ENCODE measurements around the gene CABLES2.

CABLES2 gene

DNA sequence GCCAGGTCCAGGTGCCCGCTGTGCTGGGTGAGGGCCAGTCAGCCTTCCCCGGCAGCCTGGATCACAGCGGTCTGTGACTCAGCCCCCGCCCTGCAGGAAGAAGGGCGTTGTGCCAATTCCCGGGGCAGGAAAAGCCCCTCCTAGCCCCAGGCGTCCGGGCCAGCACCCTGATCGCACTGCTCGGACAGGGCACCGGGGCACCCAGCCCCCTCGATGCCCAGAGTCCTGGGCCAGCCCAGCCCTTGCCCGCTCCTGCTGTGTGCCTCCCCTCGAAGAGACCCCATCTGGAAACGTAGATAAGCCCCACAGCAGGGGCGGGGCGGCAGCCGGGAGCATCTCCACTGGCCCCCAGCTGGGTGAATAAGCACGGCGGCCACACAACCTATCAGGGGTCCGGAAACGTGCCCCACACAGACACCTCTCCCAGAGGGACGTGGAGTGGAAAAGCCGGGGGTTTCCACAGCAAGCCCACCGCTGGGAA lies 49.9 kb downstream of the CABLES2 start:
- DNase-seq: no peak

DNA sequence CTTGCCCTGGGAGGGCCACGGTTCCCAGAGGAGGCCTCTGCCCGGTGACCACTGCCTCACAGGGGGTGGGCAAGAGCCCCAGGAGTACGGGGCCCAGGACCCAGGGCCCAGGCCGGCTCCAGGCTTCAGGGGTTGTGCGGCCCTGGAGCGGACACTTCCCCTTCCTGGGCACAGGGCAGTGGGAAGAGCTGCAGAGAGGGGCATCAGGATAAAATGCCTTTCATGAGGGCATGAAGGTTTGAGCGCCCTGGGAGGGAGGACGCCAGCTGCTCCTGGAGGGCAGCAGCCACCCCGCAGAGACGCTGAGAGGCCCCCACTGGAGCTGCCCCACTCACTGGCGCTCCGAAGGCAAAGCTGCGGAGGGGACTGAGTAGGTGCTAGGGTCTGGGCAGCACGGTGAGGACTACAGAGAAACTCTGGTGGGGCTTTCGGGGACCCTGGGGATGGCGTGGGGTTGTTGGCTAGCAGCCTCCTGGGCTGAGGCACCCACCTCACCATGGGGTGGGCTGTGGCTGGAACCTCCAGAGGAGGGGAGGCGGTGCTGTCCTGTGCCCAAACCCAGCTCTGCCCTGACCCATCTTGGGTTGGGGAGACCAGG lies 50.4 kb downstream of the CABLES2 start:
- no peak for DNase-seq

DNA sequence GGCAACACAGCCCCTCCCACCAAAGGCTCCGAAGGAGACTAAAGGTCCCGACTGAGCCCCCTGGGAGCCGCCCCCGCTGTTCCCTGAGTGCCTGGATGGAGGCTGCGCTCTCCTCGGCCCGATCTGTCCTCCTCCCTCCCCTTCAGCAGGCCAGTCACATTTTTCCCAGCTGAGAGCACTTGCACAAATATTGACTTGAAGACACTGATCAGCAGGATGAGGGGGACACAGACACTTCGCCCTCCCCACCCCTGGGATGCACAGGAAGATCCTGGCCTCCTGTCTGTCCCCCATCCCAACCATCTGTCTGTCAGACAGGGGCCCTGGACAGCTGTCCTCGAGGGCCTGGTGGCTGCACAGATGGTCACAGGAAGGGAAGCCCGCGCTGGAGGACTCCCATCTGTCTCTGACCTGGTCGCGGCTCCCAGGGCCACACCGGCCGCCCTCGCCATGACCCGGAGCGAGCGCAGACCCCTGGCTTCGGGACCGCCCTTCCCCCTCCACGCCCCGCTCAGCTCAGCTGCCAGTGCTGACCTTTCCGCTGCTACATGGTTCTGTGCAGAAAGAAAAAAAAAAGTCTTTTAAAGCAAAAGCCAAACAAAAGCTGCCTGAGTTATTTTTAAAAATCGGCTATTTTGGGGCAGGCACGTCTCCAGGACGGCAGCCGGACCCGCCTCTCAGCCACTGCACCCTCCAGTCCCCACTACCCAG lies 51.1 kb downstream of the CABLES2 start:
- no peak for DNase-seq

DNA sequence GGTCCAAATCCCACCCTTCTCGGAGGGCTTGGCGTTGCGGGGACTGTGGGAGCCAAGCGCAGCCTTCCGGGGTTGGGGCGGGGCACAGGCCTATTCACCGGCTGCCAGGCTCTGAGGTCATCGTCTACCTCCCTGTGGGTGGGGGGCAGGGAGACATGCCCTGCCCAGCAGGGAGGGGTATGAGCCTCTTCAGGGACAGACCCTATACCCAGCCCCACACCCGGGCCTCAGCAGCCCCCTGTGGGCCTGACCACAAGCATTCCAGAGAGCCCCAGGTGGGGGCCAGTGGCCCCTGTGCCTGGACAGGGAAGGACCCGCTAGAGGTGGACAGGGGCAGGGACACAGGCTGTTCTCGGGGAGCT lies 51.6 kb downstream of the CABLES2 start:
- no peak for DNase-seq

DNA sequence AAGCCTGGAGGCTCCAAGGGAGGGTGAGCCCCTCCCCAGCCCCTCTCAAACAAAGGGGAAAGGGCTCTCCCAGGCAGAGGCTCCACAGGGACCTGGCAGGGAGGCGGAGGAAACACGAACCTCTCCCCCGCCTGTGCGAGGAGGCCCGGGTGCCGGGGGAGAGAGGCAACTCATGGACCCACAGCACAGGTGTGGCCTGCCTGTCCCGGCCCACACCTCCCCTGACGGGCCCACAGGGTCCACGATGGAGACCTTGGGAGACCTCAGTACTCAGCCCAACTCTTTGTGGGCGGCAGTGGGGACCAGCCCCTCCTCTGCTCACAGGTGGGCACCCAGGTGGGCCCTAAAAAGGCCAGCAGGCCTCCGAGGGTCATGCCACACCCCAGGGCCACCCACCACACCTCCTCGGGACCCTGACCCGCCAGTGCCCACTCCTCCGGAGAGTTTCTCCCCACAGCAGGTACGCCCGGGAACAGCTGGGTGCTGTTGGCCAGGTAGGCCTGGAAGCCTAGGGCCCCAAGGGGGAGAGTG lies 52.2 kb downstream of the CABLES2 start:
- DNase-seq: no peak

DNA sequence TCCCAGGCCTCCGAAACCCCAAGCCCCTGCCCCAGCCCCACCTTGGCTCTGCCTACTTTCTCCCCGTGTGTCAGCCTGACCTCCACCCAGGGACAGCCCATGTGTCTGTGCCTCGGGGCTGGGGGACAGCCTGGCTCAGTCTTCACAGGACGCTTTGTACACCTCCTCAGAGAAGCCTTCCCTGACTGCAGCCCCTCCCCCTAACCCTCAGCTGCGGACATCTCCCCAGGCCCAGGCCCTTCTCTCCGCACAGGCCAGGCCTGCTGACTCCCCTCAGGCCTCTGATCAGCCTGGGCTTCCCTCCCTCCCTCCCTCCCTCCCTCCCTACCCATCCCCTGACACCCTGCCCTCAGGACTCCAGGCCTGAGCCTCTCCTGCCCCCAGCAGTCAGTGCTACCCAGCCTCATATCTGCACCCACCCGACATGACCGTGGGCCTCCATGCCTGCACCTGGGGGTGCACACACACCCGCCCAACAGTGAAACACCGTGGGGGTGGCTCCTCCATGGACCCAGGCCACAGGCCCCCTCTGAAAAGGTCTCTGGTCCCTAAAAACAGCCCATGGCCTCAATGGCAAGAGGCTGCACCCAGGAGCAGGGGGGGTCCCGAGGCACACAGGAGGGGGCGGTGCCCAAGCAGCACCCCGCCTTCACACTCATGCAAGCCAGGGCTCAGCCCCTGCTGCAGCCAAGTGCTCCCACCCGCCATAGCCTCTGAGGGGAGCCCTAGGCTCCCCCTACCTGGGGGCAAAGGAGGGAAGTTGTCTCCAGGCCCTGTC lies 52.9 kb downstream of the CABLES2 start:
- no peak for DNase-seq

DNA sequence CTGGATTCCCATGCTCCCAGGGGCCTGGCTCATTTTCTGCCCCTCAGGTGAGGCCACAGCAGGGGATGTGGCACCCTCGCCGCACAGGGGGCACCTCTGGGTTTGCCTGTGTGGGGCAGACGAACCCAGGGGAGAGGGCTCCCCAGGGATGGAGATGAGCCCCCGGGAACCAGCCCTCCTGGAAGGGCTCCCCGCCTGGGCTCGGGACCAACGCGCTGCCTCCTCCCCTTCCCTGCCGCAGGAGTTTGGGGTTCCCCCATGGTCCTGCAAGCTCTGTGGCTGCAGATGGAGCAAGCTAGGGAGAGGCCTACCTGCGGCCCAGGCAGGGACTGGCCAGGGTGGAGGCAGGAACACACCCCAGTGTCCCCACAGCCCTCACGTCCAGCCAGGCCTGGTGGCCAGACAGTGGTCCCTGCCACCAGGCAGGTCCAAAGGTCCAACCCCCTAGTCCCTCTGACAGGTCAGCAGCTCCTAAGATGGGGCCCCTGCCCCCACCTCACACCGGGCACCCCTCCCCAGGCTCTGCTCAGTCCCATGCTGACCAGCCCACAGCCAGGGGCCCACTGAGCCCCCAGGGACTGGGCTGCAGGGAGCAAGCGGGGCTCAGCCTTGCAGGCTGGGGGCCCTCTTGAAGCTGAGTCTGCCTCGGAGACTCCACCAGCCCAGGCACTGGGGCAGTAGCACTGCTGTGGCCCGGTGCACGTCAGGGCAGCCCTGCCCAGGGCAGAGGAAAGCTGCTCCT lies 53.6 kb downstream of the CABLES2 start:
- DNase-seq: no peak

DNA sequence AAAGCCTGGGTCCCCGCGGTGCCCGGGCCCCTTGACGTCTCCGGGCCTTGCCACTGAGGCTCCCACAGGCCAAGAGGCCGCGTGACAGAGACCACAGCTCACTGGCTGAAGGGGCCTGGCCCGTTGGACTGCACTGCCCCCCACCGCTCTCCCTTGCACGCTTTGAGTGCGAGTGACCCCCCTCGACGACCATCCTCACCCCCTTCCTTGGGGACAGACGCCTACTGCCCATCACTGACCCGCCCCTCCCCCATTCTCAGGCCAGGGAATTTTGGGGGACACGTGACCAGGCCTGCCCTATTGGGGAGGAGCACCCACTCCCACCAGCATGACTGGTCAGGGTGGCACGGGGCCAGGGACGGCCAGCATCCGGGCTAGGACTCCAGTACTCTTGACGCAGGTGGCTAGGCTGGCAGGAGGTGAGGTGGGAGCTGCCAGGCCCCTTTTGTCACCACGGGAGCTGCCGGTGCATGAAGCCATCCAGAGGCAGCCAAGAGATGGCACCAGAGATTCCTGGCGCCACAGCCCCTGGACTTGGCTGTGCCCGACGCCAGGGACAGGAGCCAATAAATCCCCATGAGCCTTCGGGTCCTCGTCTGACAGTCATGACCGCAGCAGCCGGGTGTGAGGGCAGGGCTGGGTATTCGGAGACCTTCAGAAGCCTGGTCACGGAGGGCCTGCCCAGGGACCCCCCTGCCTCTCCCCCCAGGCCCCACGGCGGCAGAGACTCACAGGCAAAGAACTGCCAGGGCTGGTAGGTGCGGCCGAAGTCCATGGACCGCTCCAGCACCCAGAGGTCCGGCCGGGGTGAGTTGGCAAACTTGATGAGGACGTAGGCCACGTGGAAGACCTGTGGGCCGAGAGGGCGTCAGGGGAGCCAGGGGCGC lies 54.4 kb downstream of the CABLES2 start:
- DNase-seq: no peak

DNA sequence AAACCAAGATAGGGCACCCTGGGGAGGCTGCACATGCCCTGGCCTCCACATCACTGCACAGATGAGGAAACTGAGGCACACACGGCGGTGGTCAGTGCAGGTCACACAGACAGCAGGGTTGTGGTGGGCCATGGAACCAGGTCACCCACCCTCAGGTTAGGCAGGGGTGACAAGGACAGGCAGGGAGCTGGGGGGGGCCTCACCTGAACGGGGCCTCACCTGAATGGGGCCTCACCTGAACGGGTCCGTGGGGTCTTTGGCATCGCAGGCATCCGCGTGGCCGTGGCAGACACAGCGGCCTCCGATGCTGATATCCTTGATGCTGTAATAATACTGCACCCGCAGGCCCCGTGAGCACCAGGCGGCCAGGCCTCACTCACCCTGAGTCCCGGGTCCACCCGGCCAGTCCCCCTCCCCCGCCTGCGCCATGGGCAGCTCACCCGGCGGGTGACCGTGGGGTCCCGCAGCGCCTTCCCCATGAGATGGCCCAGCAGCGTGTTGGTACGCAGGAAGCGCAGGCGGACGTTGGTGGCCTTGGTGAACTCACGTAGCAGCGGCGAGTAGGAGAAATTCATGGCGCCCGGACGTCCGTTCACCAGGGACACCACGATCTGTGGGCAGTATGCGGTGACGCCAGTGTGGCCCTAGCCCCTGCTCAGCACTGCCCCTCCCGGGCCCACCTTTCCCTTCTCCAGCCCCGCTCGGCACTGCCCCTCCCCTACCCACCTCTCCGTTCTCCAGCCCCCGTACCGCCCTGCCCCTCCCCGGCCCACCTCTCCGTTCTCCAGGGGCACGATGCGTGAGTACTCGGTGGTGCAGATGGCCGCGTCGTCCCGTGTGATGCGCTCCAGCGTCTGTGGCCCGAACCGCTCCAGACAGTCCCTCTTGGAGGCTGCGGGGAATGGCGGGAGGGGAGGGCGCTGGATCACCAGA lies 55.4 kb downstream of the CABLES2 start:
- no peak for DNase-seq

DNA sequence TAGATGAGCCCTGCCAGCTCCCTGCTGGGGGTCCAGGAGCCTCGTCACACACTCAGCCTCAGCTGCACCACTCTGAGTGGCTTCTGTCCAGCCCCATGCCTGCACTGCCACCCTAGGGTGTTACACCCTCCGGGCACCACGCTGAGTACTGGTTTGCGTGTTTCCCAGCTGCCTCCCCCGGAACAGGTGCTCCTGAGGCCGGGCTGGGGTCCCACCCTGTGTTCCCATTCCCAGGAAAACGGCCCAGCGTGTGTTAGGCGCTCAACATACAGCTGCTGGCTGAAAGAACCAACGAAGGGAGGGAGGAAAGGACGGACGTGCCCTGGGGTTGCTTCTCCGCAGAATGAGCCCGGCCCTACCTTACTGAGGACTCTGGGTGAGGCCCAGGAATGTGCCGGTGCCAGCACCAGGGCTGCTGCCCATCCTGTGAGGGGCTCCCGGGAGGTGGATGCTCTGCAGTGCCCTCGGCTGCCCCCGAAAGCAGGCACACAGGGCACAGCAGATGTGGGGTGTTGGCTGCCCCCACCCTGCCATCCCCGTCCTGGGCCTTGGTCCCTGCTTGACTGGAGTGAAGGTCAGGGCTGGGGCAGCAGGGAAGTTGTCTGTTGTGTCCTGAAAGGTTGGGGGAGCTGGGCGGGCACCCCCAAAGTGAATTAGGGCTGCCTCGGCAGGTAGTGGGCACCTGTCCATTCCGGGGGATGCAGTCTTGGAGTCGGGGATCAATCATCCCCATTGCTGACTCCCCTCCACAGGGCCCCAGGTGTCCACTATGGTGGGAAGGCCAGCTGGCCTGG lies 56.3 kb downstream of the CABLES2 start:
- DNase-seq: no peak

DNA sequence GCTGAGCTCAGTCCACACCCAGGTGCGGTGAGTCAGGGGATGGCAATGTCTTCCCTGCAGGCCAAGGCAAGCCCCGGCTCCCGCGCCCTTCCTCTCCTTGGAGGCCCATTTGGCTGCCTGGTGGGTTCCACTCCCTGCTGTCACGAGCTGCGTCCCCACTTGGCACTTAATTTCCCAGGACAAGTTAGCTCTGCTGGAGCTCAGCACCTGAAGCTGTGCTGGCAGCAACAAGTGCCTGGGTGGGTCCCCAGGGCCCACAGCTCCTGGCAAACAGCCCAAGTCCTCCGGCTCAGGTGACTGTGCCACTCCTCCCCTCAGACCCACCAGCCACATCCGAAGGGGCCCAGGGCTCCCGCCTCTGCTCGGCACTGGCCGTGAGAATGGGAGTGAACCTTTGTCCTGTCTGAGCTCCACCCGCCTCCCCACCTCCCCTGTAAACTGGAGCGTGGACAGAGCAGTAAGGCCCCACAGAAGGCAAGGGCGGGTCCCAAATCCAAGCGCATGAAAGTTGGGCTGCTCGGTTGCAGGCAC lies 56.9 kb downstream of the CABLES2 start:
- no peak for DNase-seq

DNA sequence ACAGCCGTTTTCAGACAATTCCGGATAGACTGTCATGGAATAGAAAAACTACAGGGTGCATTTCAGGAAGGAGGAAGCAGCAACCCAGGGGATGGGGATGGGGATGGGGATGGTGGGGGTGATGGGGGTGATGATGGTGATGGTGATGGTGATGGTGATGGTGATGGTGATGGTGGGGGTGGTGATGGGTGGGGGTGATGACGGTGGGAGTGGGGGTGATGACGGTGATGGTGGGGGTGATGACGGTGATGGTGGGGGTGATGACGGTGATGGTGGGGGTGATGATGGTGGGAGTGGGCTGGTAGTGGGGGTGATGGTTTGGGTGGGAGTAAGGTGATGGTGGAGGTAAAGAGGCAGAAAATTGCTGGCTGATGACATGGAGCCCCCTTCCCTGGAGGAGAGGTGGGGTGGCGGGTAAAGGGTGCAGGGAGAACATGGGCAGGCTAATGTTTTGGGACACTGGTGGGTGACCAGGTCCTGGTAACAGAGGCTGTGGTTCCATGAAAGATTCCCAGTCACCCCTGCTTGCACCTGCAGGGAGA lies 57.5 kb downstream of the CABLES2 start:
- no peak for DNase-seq

DNA sequence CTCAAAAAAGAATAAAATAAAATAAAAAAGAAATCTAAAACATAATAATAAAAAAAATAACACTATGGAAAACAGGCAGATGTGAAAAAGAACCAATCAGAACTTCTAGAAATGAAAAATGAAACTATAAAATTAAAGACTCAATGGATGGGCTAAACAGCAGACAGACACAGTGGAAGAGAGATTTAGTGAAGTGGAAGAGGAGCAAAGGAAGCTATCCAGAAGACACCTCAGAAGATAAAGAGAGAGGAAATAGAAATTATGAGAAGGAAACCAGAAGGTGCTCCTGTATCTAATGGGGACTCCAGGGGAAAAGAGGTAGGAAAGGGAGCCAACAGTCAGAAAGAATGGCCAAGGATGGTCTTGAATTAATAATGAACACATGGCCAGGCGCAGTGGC lies 58.5 kb downstream of the CABLES2 start:
- no peak for DNase-seq

DNA sequence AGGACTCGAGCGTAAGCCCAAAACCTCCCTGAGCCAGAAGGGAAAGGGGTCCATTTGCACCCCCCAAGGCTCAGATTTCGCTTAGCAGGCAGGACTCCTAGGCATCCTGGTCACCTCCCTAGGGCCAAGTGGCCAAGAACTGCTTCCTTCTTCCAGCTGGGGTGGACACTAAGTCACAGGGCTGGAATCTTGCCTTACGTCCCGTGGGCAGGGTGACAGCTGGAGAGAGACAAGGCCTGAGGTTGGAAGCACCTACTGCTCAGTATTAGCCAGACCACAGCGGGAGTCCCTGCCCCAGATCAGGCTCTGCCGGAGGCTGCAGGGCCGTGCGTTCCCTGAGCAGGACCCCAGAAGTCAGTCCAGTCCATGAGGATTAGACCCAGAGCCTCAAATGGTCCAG lies 59.6 kb downstream of the CABLES2 start:
- DNase-seq: no peak

DNA sequence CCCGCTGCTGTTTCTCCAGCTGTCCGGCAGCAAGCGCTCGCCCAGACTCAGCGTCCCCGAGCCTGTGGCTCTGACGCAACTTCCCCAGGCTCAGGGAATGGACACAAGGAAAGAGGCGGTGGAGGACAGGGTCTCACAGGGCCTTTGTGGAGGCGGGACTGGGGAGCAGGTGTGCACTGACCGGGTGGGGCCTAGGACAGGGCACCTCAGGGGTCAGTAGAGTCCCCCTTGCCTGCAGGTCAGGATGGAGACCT lies 60.0 kb downstream of the CABLES2 start:
- DNase-seq: no peak

DNA sequence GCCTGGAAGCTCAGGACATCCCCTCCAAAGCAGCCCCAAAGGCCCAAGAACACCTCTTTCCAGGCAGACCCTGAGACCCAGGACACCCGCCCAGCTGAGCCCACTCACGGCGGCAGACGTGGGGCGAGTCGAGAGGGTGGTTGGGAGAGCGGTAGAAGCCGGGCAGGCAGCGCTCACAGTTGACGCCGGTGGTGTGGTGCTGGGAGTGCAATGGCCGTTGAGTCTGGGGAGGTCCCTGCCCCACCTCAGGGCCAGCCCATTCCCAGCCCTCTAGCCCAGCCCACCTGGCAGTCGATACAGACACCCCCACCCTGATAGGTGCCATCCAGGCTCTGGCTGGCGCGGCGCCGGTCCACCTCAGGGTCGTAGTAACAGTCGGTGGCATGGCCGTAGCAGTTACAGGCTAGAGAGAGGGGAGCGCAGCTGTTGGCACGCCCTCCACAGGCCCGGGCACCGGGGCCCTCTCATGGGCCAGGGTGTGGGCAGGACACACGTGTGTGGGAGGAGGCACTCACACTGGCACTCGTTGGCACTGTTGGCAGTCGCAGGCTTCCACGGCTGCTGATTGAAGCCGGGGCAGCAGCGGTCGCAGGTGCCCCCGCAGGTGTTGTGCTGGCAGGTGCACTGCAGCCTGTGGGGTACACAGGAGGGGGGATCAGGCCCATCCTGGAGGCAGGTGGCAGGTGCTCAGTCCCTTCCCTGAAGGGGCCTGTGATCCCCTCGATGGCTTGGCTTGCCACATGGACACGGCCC lies 60.5 kb downstream of the CABLES2 start:
- no peak for DNase-seq

DNA sequence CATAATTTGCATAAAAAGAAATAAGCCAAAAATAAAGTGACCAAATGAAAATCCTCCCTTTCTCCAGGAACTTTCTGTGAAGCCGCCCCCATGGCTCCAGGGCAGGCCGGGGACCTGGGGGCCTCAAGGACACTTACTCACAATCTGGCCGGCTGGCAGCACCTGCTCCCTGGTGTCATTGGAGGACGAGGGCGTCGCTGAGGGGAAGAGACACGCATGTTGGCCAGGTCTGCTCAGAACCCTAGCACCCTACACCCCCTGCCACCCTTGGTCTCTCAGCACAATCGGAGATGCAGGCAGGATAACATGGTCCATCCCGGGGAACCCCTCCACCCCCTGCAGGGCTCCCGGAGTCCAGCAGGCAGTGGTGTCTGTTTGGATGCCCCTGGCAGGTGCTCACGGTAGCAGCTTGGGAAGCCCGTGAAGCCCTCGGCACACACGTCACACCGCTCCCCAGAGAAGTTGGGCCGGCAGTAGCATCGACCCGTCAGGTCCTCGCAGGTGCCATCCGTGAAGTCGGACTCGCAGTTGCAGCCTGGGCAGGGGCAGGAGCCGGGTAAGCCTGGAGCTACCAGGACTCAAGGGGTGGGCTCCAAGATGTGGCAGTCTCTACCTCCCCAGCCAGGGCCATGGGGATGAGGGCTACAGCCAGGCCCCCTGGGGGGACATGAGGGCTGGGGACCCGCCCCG lies 61.3 kb downstream of the CABLES2 start:
- no peak for DNase-seq

DNA sequence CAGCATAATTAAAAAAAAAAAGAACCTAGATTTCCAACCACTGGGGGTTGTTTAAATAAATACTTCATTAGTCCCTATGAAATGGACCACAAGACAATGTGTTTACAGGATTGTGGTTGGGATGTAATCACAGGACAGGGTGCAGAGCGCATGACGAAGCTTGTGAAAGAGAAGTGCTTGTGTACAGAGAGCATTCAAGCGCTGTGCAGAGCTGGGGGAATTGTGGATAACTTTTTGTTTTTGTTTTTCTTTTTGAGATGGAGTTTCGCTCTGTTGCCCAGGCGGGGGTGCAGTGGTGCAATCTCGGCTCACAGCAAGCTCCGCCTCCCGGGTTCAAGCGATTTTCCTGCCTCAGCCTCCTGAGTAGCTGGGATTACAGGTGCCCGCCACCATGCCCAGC lies 62.3 kb downstream of the CABLES2 start:
- DNase-seq: no peak

All from stimulated activated CD4-positive, alpha-beta T cell treated with anti-CD3 and anti-CD28 coated beads, Interleukin-1b, Interleukin-23, amount 100 ng/mL, for 48 hours (primary cell).